DMS79 treated with DMSO at 0.1 percent for 48 hours (cell line): ENCODE results near the gene ZNF683.
"Not testable (repeated sequence)": the region's sequence is repeated elsewhere in the genome, so short reads cannot be mapped to it uniquely, and the experiment has no call there.

Experiments
- DNase-seq: peaks from one replicate; lab custom pipeline; 2025; lab: John Stamatoyannopoulos, UW

ZNF683 gene

GRCh38 chr1:26372611-26373010, at the start of gene ZNF683:
Gene ZNF683, minus strand, starts transcription at chr1:26372750. Its CDS starts 4,179 bp downstream, at chr1:26368571.
- DNase-seq = not testable (repeated sequence)

- DNase-seq = no peak
These were observed 46.9 kb upstream of the ZNF683 start for GRCh38 chr1:26419494-26419893.

- DNase-seq = no peak
These were observed 46.4 kb upstream of the ZNF683 start for GRCh38 chr1:26418865-26419349.

GRCh38 chr1:26417111-26417759, 44.7 kb upstream of the ZNF683 start:
- peak; percentile 71 for DNase-seq

GRCh38 chr1:26413031-26413430, 40.5 kb upstream of the ZNF683 start:
- DNase-seq = no peak

GRCh38 chr1:26412180-26412840, 39.8 kb upstream of the ZNF683 start:
- no peak for DNase-seq

- no peak for DNase-seq
These were observed 39.1 kb upstream of the ZNF683 start for GRCh38 chr1:26411624-26412074.

- DNase-seq = no peak
These were observed 38.4 kb upstream of the ZNF683 start, which contains the start of gene LIN28A for GRCh38 chr1:26410706-26411623. Gene LIN28A, plus strand, starts transcription at chr1:26410817. Its CDS starts 75 bp downstream, at chr1:26410892.

GRCh38 chr1:26409191-26409807, 36.7 kb upstream of the ZNF683 start:
- DNase-seq = no peak

GRCh38 chr1:26408604-26409003, 36.1 kb upstream of the ZNF683 start:
- DNase-seq = no peak

- DNase-seq = no peak
These were observed 32.8 kb upstream of the ZNF683 start for GRCh38 chr1:26405281-26405915.

GRCh38 chr1:26404641-26405040, 32.1 kb upstream of the ZNF683 start:
- no peak for DNase-seq

GRCh38 chr1:26403656-26404055, 31.1 kb upstream of the ZNF683 start:
- DNase-seq = no peak

GRCh38 chr1:26401891-26402290, 29.3 kb upstream of the ZNF683 start:
- peak; percentile 9 for DNase-seq

GRCh38 chr1:26399034-26399433, 26.5 kb upstream of the ZNF683 start:
- DNase-seq = no peak

- no peak for DNase-seq
These were observed 23.2 kb upstream of the ZNF683 start for GRCh38 chr1:26395754-26396153.

- peak; percentile 29 for DNase-seq
These were observed 18.9 kb upstream of the ZNF683 start for GRCh38 chr1:26391450-26391849.

GRCh38 chr1:26389604-26390247, 17.2 kb upstream of the ZNF683 start:
- DNase-seq = no peak

- no peak for DNase-seq
These were observed 16.4 kb upstream of the ZNF683 start for GRCh38 chr1:26388791-26389445.

- DNase-seq = no peak
These were observed 14.9 kb upstream of the ZNF683 start for GRCh38 chr1:26387447-26387846.
